Adrenal gland (tissue), 5 donors: Measurements from ENCODE around the gene RAD51B.

ENCODE experiments used
- CTCF ChIP-seq, 6 experiments: fragments of 450-650 bp in 4 of 6; fragments of 200-600 bp in 2 of 6; sonication (generic) in 1 of 6; IDR thresholded peaks; 1 replicate in 5 of 6; 2 replicates in 1 of 6; pipeline versions ENCODE4 v1.5.1 to v1.8.0; 2016 to 2021; ENCODE audit warnings: antibody characterized with exemption in 6 of 6, mild to moderate bottlenecking in 2 of 6, moderate library complexity in 1 of 6
- POLR2A ChIP-seq, 2 donors: fragments of 450-650 bp; IDR thresholded peaks; one replicate each; pipeline ENCODE4 v1.6.1; 2017; ENCODE audit warnings: antibody characterized with exemption in 2 of 2, mild to moderate bottlenecking in 2 of 2, moderate library complexity in 1 of 2
- donor health status: DM: no; HTN: no; CAD: no.

- TF ChIP-seq CTCF (IDR thresholded peaks at IDR 0.05) (no peak), POLR2A (IDR thresholded peaks at IDR 0.05) (no peak)
Measured at GRCh38 chr14:68571114-68571591, 751.6 kb downstream of the RAD51B start.
